HG02973 (cell line): Measurements from ENCODE around the gene RB1.
"Not testable (repeated sequence)": the region's sequence is repeated elsewhere in the genome, so short reads cannot be mapped to it uniquely, and the experiment has no call there.

Experiments used
- ATAC-seq: cut with Tn5 transposase; IDR thresholded peaks from one replicate; pipeline ENCODE4 v1.9.1; 2021; ENCODE audit warnings: moderate library complexity; ENCODE audit not compliant: unreplicated experiment

The RB1 gene

DNA sequence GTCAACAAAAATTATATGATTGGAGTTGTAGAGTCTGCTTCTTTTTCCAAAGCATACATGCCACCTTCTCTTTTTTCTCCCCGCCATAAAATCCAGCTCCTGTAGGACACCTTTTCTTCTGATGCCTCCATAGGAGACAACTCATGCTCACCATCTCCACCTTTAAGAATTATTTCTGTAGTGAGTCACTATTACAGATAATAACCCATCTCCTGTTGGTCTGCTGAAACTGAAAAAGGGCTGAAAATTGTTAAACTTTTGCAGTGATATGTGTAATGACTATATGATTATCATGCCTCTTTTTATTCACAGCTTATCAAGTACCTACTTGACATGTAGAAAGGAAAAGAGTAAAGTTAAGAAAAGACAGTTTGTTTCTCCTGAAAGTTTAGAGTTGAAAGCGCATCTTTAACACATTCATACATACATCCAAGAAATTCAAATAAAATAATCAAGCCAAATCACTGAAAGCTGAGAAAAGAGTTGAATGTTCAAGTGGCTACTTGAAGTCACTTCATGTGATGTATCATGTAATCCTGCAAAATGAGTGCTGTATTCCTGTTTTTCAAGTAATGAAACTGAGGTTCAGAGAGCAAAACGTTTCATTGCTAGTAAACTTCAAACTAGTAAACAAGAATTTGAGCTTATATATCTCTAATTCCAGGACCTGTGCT lies 144.9 kb downstream of the RB1 start:
- ATAC-seq, result no peak

DNA sequence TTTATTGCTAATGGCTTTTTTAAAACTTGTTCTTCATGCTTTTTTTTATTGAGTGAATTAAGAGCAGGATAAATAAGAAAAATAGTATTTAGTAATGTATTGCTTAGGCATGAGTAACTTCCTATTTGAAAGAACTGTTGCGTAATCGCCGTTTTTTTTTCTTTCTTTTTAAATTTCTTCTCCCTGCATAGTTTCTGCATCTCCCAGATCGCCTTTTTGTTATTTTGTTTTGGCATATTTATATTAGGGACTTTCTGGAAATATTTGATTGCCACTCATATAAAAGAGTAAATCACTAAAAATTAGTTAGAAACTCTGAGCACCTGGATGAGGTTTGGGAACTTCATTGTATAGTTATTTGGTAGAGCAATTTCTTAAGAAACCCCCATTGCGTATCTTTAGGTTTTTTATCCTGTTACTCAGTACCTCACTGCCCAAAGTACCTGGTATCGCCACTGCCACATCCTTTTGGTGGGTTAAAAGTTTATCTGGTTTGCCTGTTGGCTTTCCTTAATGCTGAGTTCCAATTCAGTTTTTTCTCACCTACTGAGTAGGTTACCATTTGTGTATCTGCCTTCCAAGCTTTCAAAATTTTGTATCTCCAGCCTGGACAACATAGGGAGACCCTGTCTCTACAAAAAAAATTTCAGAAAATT lies 145.5 kb downstream of the RB1 start:
- ATAC-seq, result no peak

DNA sequence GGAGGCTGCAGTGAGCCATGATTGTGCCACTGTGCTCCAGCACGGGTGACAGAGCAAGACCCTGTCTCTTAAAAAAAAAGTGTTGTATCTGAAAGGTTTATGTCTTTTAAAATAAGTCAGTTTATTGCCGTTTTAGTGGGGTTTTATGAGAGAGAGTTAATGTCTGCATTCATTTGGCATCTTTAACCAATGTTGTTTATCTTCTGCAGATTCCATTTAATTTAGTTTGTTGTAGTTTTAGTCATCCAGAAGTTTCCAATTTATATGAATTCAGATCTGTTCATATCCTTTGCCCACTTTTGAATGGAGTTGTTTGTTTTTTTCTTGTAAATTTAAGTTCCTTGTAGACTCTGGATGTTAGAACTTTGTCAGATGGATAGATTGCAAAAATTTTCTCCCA lies 146.1 kb downstream of the RB1 start:
- ATAC-seq, result no peak

- not testable (repeated sequence) for ATAC-seq
Observed at GRCh38 chr13:48451196-48451595, 147.6 kb downstream of the RB1 start.

GRCh38 chr13:48456546-48456945 lies 153.0 kb downstream of the RB1 start:
- ATAC-seq, result no peak

GRCh38 chr13:48457578-48458242 lies 154.2 kb downstream of the RB1 start:
- no peak for ATAC-seq

GRCh38 chr13:48475230-48475629 lies 171.7 kb downstream of the RB1 start:
- no peak for ATAC-seq

GRCh38 chr13:48476215-48476614 lies 172.7 kb downstream of the RB1 start:
- no peak for ATAC-seq

DNA sequence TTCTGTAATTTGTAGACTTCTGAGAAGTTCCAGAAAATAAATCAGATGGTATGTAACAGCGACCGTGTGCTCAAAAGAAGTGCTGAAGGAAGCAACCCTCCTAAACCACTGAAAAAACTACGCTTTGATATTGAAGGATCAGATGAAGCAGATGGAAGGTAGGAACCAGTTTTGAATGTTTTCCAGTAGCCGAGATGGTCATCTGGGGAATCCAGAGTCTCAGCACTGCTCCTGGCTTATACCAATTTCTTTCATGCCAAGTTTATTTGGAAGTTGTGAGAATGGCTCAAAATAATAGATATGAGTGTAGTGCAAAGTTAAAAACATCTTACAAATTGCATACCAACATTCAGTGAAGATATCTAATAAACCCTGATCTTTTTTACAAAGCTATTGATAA lies 173.1 kb downstream of the RB1 start:
- no peak for ATAC-seq

DNA sequence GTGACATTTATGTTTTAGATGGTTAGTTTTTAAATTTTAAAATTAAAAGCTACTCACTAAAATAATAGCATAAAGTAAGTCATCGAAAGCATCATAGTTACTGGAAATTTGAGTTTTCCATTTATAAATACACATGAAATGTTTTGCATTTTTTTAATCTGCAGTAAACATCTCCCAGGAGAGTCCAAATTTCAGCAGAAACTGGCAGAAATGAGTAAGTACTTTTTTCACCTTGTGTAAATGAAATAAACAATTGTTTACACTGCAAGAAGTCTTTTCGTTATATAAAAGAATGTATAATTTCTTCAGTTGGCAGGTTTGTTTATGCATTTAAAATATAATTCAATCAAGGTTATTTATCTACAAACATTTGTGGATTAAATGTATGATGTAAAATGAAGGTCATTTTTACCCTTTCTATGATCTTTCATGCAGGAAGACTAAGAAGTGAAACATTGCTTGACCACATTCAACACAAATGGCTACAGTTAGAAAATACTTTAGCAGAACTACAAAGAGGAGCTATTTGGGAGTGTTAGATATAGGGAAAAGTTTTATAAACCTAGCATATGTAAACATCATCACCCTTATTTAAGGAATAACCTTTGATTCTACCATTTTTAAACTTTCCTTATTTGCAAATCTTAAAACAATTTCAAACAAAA lies 173.8 kb downstream of the RB1 start:
- no peak for ATAC-seq

GRCh38 chr13:48478391-48478790 lies 174.8 kb downstream of the RB1 start:
- ATAC-seq, result no peak

- ATAC-seq, result no peak
Observed at GRCh38 chr13:48483575-48483974, 180.0 kb downstream of the RB1 start.

GRCh38 chr13:48485432-48485831 lies 181.9 kb downstream of the RB1 start:
- no peak for ATAC-seq

DNA sequence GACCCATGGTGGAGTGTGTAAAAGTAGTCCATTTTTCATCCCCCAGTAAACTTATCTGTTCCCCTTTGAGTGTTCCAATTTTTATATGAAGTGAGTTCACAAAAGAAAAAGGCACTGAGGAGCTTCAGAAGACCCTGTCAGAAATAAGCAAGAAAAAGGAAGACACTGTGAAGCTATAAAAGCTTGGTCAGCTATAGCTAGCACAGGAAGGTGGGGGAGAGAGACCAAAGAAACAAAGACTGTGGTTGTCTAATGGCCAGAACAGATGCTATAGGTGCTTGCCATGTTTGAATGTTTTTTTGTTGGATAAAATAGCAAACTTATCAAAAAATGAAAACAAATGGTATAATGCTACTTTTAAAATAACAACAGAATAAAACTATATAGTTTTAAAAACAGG lies 182.8 kb downstream of the RB1 start:
- no peak for ATAC-seq

DNA sequence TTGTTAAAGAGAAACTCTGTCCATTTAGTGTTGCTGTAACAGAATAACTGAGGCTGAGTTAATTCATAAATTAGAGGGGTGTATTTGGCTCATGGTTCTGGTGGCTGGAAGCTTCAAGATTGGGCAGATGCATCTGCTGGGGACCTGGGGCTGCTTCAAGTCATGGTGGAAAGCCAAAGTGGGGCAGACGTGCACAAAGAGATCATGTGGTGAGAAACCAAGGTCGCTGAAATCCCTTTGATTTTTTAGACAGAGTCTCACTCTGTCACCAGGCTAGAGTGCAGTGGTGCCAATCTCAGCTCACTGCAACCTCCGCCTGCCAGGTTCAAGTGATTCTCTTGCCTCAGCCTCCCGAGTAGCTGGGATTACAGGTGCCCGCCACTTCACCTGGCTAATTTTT lies 183.3 kb downstream of the RB1 start:
- no peak for ATAC-seq

DNA sequence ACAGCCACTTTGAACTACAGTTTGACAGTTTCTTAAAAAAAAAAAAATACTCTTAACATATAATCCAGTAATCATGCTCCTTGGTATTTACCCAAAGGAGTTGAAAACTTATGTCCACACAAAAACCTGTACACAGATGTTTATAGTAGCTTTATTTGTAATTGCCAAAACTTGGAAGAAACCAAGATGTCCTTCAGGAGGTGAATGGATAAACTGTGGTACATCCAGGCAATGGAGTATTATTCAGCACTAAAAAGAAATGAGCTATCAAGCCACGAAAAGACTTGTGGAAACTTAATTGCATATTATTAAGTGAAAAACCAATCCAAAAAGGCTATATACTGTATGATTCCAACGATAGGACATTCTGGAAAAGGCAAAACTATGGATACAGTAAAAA lies 184.4 kb downstream of the RB1 start:
- ATAC-seq, result no peak

GRCh38 chr13:48488995-48489394 lies 185.4 kb downstream of the RB1 start:
- ATAC-seq, result no peak

DNA sequence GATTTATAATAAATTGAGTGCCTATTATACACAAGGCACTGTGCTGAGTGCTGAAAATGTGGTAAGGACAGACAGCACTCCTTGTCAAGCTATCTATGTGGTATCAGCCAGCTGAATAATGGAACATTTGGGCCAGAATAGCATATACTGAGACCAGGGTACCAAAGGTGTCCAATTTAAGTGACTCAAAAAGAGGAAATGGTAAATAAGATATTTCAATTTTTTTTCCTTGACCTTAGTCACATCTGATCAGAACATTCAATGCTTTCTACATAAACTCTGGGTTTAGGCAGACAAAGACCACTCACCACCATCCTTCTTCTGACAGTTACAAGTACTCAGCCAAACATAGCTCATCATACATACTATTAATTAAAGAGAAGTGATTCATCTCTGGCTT lies 186.1 kb downstream of the RB1 start:
- ATAC-seq, result no peak

GRCh38 chr13:48490241-48490640 lies 186.7 kb downstream of the RB1 start:
- no peak for ATAC-seq

DNA sequence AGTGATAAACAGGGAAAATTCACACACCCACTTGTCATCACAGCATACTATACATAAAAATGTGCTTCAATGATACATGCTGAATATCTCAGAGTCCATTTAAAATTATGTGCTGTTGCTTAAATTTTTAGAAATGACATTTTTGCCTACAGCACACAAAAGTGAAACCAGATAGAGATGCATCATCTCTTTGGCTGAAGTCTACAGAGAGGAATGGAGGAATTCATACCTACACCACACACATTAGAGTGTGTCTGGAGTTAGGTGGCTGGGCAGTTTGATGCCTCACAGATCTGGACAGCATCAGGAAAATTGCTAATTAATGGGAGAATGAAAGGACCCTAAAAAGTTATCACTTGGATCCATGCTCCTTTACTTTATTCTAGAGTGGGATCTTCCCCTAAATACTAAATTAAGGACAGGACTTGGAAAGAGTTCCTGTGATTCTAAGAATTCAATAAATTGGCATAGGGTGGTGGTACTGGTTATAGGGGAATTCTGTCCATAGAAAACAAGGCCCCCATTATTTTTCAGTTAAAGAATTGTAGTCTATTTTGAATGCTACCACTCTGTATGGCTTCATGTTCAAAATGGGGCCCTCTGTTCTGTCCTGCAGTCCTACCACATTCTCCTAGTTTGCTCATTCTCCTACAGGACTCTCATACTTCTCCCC lies 188.0 kb downstream of the RB1 start:
- no peak for ATAC-seq

GRCh38 chr13:48492096-48492440 lies 188.5 kb downstream of the RB1 start:
- ATAC-seq, result peak; percentile 49
